ENCODE data around the gene CNTNAP1.

The CNTNAP1 gene

DNA sequence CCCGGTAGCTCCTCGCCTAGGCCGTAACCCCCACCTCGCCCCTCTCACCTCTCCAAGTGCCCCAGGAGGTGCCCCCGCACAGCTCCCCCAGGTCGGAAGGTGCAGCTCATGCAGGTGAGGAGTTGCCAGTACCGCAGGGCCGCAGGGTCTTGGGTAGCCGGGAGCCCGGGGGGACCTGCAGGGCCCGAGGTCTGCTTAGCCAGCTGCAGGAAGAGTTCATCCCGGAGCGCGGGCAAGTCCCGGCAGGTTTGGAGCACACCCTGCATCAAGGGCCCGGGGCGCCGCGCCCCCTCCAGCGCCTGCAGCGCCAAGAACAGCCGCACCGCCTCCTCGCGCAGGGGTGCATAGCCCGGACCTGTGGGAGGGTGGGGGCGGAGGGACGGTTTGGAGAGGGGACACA is 10.3 kb upstream of the CNTNAP1 start:
- peak; percentile 81 for DNase-seq (ENCODE audit: low spot score)
- Histone ChIP-seq H3K4me3 (ENCODE audit: severe bottlenecking) (no peak overlapping the region), H3K9me3 (ENCODE audit: severe bottlenecking) (no peaks in the 10 kb centered on the region), H3K36me3 (ENCODE audit: low read depth) (peaks cover 66% of the 10 kb centered on the region), H3K27me3 (ENCODE audit: insufficient read depth, poor library complexity, severe bottlenecking) (no peaks in the 10 kb centered on the region), H3K27ac (ENCODE audit: poor library complexity, severe bottlenecking) (peak overlapping the region; percentile 94), H3K4me1 (ENCODE audit: insufficient read depth, poor library complexity, severe bottlenecking) (peaks cover 46% of the 10 kb centered on the region)
- peak; percentile 6; the same call in 1 of the 3 replicates for ATAC-seq (ENCODE audit: low read depth)
- TF ChIP-seq, protein P1, sequence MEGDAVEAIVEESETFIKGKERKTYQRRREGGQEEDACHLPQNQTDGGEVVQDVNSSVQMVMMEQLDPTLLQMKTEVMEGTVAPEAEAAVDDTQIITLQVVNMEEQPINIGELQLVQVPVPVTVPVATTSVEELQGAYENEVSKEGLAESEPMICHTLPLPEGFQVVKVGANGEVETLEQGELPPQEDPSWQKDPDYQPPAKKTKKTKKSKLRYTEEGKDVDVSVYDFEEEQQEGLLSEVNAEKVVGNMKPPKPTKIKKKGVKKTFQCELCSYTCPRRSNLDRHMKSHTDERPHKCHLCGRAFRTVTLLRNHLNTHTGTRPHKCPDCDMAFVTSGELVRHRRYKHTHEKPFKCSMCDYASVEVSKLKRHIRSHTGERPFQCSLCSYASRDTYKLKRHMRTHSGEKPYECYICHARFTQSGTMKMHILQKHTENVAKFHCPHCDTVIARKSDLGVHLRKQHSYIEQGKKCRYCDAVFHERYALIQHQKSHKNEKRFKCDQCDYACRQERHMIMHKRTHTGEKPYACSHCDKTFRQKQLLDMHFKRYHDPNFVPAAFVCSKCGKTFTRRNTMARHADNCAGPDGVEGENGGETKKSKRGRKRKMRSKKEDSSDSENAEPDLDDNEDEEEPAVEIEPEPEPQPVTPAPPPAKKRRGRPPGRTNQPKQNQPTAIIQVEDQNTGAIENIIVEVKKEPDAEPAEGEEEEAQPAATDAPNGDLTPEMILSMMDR (IDR thresholded peaks at IDR 0.05; ENCODE audit: poor library complexity, severe bottlenecking) = peak; percentile 14

DNA sequence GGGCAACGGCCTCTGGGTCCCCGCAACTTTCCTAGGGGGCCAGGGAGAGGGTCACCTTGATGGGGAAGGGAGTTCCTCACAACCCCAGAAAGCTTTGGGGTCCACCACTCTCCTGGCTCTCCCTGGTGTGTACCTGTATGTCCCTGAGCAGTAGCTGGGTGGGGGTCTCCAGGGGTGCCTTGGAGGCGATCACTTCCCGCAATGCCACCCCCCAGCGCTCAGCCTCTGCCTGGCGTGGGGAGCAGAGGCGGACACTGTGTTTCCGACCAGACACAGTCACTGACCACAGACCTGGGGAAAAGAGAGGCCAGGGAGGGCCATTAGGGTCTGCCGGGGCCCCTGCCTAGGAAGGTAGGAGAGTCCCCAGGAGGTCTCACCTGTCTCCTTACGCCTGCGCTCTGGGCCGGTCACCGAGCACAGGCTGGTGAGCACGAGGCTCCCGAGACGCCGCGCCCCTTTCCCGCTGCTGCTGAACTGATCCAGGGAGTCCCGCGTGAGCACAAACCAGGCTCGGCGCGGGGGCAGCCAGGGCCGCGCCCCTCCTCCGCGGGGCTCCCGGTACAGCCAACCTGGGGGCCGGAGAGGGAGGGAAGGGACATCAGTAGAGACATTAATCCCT is 9.0 kb upstream of the CNTNAP1 start:
- ATAC-seq (ENCODE audit: low read depth) = no peak
- peak overlapping the region; percentile 94 for H3K27ac ChIP-seq (ENCODE audit: poor library complexity, severe bottlenecking)
- no peaks in the 10 kb centered on the region for H3K9me3 ChIP-seq (ENCODE audit: severe bottlenecking)
- TF ChIP-seq, protein P1 (IDR thresholded peaks at IDR 0.05; ENCODE audit: poor library complexity, severe bottlenecking) = no peak
- peak overlapping the region; percentile 11 for H3K4me3 ChIP-seq (ENCODE audit: severe bottlenecking)
- peaks cover 33% of the 10 kb centered on the region for H3K4me1 ChIP-seq (ENCODE audit: insufficient read depth, poor library complexity, severe bottlenecking)
- no peak for DNase-seq (ENCODE audit: low spot score)
- peaks cover 56% of the 10 kb centered on the region for H3K36me3 ChIP-seq (ENCODE audit: low read depth)
- H3K27me3 ChIP-seq (ENCODE audit: insufficient read depth, poor library complexity, severe bottlenecking) = no peaks in the 10 kb centered on the region

DNA sequence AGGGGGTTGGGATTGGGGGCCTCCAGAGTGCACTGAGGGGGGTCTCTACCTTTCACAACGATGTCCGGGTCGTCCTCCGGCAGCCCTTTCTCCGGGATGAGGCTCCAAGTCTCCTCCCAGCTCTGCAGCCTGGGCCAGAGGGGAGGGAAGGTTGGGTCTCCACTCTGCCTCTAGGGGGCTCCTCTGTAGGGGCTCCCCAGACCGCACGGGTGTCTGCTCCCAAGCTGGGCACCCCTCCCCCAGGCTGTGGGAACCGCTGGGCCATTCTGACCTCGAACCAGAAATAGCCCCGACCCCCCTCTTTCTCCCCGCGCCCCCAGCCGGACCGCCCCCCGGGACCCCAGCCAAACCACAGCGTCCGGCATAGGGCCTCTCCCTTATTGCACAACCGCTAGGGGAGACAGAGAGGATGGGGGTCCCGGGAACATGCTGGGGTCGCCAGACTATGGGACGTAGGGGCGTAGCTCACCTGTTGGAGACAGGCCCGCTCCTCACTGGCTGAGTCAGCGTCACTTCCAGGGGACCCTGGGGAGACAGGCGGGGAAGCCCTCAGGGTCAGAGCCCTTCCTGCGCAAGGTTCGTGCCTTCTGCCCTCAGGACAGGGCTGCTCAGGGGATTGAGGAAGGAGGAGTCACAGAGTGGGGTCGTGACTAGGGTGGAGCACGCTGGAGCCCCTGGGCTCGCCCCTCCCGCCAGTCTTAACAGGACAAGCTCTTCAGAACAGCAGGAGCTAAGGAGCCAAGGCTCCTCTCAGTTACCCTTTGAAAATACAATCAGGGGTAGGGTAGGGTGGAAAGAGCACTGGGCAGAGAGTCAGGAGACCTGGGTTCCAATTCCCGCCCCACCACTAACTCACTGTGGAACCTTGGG is 8.2 kb upstream of the CNTNAP1 start:
- ATAC-seq (ENCODE audit: low read depth) (no peak; the same call in 2 of the 3 replicates), DNase-seq (ENCODE audit: low spot score) (no peak)
- H3K4me3 ChIP-seq (ENCODE audit: severe bottlenecking) = peak overlapping the region; percentile 81
- no peaks in the 10 kb centered on the region for H3K9me3 ChIP-seq (ENCODE audit: severe bottlenecking)
- TF ChIP-seq, protein P1 (IDR thresholded peaks at IDR 0.05; ENCODE audit: poor library complexity, severe bottlenecking) = peak; percentile 49
- H3K36me3 ChIP-seq (ENCODE audit: low read depth) = peaks cover 49% of the 10 kb centered on the region
- H3K4me1 ChIP-seq (ENCODE audit: insufficient read depth, poor library complexity, severe bottlenecking) = peaks cover 25% of the 10 kb centered on the region
- H3K27ac ChIP-seq (ENCODE audit: poor library complexity, severe bottlenecking) = peak overlapping the region; percentile 94
- H3K27me3 ChIP-seq (ENCODE audit: insufficient read depth, poor library complexity, severe bottlenecking) = no peaks in the 10 kb centered on the region

DNA sequence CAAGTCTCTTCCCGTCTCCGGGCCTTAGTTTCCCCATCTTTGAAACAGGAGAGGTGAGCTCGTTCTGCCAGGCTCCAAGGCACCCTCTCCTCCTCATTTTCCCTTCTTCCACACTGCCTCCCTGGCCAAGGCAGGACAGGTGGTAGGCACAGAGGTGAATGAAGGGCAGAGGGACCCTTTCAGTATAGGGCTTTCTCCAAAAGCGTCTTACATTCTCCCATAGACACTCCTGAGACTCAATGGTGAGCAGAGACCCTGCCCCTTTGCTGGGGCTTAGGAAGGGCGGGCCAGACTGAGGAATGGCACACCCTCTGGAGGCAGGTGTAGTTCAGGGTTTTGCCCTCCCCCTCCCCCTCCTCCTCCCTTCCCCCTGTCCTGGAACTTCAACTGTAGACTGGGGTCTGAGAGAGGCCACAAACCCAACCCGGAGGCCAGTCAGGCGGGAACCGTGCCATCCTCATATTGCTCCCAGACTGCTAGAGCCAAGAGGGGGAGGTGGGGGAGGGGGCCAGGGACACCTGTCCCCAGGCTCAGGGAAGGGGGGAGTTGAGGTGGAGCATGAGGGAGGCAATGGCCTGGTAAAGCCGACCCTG is 7.5 kb upstream of the CNTNAP1 start:
- peak overlapping the region; percentile 94 for H3K27ac ChIP-seq (ENCODE audit: poor library complexity, severe bottlenecking)
- TF ChIP-seq, protein P1 (IDR thresholded peaks at IDR 0.05; ENCODE audit: poor library complexity, severe bottlenecking) = no peak
- peaks cover 24% of the 10 kb centered on the region for H3K4me1 ChIP-seq (ENCODE audit: insufficient read depth, poor library complexity, severe bottlenecking)
- no peaks in the 10 kb centered on the region for H3K27me3 ChIP-seq (ENCODE audit: insufficient read depth, poor library complexity, severe bottlenecking)
- H3K9me3 ChIP-seq (ENCODE audit: severe bottlenecking) = no peaks in the 10 kb centered on the region
- DNase-seq (ENCODE audit: low spot score) (no peak), ATAC-seq (ENCODE audit: low read depth) (no peak; the same call in 2 of the 3 replicates)
- peak overlapping the region; percentile 81 for H3K4me3 ChIP-seq (ENCODE audit: severe bottlenecking)
- H3K36me3 ChIP-seq (ENCODE audit: low read depth) = peaks cover 42% of the 10 kb centered on the region

Measured in RWPE2 (cell line).